ENCODE measurements around the gene IQSEC1. TPM values are rescaled to one million over a fixed set of nuclear protein-coding genes. Genes with fewer than 3 reads are reported as not detected.

Gene IQSEC1
- total and polyA plus RNA-seq, 2 donors (not counting 3 experiments of a cell fraction or from before 2014, with no cell fraction given): 5.2 to 18.0 TPM

GRCh38 chr3:12995389-12996180 is 77.6 kb downstream of the IQSEC1 start:
- CTCF ChIA-PET: interaction anchor here (0.6 to 5.3 kb wide), 37 partner anchors 9 to 431 kb away, joined by 3 to 68 read pairs (median 4); partner anchors contain the start of gene RPL32
- Histone ChIP-seq H3K9me1 (replicated peaks; ENCODE audit: control insufficient read depth, extremely low read depth, insufficient read depth, low read length) (no peaks in the 10 kb centered on the region), H3K4me2 (ENCODE audit: insufficient read depth, low read length) (no peak overlapping the region), H2AFZ (ENCODE audit: low read depth, low read length) (no peak overlapping the region), H3K27me3 (ENCODE audit: control insufficient read depth in 2 of 2, insufficient read depth in 2 of 2, low read length in 2 of 2) (peaks cover 8 to 22% of the 10 kb centered on the region in 2 experiments), H3K79me2 (ENCODE audit: control insufficient read depth, insufficient read depth, low read length) (no peaks in the 10 kb centered on the region), H3K9ac (replicated peaks; ENCODE audit: extremely low read depth, insufficient read depth, low read length) (no peak overlapping the region), H3K4me3 (replicated peaks in 1 of 3; ENCODE audit: insufficient read depth in 1 of 3, low read depth in 1 of 3, low read length in 3 of 3) (no peak overlapping the region), H3K27ac (ENCODE audit: insufficient read depth, low read depth, low read length) (no peak overlapping the region), H3K4me1 (ENCODE audit: control insufficient read depth, extremely low read depth, insufficient read depth, low read length) (peaks cover 5% of the 10 kb centered on the region), H4K20me1 (replicated peaks; ENCODE audit: control insufficient read depth, extremely low read depth, insufficient read depth, low read length) (no peaks in the 10 kb centered on the region), H3K36me3 (ENCODE audit: control insufficient read depth in 2 of 2, extremely low read depth in 1 of 2, insufficient read depth in 2 of 2, low read length in 2 of 2) (no peaks in the 10 kb centered on the region), H3K9me3 (replicated peaks; ENCODE audit: control insufficient read depth, insufficient read depth, low read length) (no peaks in the 10 kb centered on the region)
- DNase-seq (ENCODE audit: low read depth, low spot score) (no peak), FAIRE-seq (no peak)
- POLR2A ChIA-PET: no interaction called here
- no TSS peak for BruUV-seq (replicated peaks)
- TF ChIP-seq FOS (IDR thresholded peaks at IDR 0.05; ENCODE audit: borderline replicate concordance, insufficient read depth, low read length) (no peak), EZH2 (IDR thresholded peaks at IDR 0.05; ENCODE audit: borderline replicate concordance, low read depth, low read length, severe bottlenecking) (no peak), POLR2AphosphoS5 (IDR thresholded peaks at IDR 0.05; ENCODE audit: insufficient read depth, low read depth, low read length) (no peak), POLR2A (IDR thresholded peaks at IDR 0.05; ENCODE audit: low read depth, low read length) (no peak), CTCF (IDR thresholded peaks at IDR 0.05; ENCODE audit: extremely low read depth in 1 of 2, insufficient read depth in 1 of 2, low read depth in 1 of 2, low read length in 2 of 2) (no peak), JUN (IDR thresholded peaks at IDR 0.05; ENCODE audit: borderline replicate concordance, insufficient read depth, insufficient read length, low read depth) (no peak), MYC (IDR thresholded peaks at IDR 0.05; ENCODE audit: low read depth, low read length) (no peak), GATA2 (IDR thresholded peaks at IDR 0.05; ENCODE audit: insufficient read depth, insufficient read length, low read depth, low read length) (no peak)
- TF ChIP-seq, protein P1, sequence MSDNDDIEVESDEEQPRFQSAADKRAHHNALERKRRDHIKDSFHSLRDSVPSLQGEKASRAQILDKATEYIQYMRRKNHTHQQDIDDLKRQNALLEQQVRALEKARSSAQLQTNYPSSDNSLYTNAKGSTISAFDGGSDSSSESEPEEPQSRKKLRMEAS (IDR thresholded peaks at IDR 0.05; ENCODE audit: insufficient read depth, insufficient read length): no peak
- dilution Hi-C loops (cut with MboI; ENCODE audit: extremely low pct_ligation_motif_present, low sequenced_read_pairs): no loop called here
- intact Hi-C loops (cut with micrococcal nuclease): loop anchor here (1.0 to 10.0 kb wide), 3 partner anchors 29 to 459 kb away; no protein-coding TSS in a partner anchor
